Bone marrow (tissue), 2 donors: ENCODE data around the gene BTBD18.
"Not testable (repeated sequence)": the region's sequence is repeated elsewhere in the genome, so short reads cannot be mapped to it uniquely, and the experiment has no call there.

Experiments used
- DNase-seq, 2 donors: peaks; one replicate each; lab custom pipeline; 2025; lab: John Stamatoyannopoulos, UW

The BTBD18 gene

DNA sequence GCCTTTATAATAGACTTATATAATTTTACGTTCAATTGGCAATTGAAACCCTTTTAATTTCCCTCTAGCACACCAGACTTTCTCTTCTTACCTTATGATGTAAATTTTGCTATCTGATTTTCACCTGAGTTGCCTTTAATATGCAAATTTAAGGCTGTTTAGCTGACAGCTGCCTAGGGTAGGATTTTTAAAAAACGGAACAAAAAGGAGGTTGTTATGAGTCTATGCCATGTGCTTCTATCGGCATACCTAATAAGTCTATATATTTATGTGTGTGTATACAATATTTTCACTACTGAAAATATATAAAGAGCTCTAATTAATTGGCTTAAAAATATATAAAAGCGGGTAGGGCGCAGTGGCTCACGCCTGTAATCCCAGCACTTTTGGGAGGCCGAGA is 22.1 kb downstream of the BTBD18 start:
- DNase-seq: no peak

DNA sequence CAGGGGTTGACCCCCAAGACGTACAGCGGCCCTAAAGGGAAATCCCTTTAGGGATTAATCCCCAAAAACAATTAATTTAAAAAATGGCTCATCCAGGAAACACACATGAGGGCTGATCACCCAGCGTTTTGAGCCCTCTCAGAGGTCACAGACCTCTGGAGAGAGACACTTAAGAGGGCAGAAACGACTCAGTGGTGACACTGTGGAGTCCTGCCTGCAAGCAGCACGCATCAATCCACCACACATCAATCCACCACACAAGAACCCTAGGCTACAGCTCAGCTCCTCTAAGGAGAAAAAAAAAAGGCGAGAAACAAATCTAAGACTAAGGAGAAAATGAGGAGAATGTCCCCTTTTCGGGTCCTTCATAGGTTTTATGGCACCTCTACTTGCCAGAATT is 22.8 kb downstream of the BTBD18 start:
- no peak for DNase-seq

GRCh38 chr11:57727185-57727584 is 24.4 kb downstream of the BTBD18 start:
- no peak for DNase-seq

DNA sequence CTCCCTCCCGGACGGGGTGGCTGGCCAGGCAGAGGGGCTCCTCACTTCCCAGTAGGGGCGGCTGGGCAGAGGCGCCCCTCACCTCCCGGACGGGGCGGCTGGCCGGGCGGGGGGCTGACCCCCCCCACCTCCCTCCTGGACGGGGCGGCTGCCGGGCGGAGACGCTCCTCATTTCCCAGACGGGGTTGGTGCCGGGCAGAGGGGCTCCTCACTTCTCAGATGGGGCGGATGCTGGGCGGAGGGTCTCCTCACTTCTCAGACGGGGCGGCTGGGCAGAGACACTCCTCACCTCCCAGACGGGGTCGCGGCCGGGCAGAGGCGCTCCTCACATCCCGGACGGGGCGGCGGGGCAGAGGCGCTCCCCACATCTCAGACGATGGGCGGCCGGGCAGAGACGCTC is 34.9 kb downstream of the BTBD18 start:
- DNase-seq: not testable (repeated sequence)

- no peak for DNase-seq
Measured at GRCh38 chr11:57713835-57714234, 37.8 kb downstream of the BTBD18 start.

DNA sequence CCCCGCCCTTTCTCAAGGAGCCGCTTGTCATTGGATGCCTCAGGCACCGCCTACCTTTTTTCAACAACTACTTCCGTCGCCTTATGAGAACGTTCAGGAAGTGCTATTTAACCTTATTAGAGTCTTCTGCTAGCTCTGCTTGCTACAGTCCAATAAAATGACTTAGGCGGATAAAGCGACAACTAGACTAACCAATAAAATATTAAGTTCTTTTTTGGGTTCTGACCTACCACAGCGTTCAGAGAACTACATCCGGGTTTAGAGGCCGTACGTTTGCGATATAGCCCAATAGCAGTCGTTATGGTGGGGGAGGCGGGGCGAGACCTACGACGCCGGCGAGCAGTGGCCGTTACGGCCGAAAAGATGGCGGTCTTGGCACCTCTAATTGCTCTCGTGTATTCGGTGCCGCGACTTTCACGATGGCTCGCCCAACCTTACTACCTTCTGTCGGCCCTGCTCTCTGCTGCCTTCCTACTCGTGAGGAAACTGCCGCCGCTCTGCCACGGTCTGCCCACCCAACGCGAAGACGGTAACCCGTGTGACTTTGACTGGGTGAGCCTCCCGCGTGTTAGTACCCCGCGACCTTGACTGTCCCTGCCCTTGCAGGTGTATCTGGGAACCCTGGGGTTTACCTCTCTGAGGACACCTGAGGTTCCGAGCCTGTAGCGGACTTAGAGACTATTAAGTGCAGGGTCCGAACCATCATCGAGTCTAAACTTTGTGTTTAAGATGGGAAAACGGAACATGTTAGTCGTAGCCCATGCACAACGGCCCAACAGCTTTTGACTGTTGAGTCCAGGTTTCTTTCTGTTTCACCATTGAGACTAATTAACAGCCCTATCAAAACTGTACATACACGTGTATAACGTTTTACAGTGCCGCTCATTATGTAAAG is 39.1 kb downstream of the BTBD18 start, which contains the start of gene TMX2:
TMX2 (plus strand) TSS at position 338 of the 895 bp plus-strand sequence; CDS start at position 364, 26 bp downstream.
- DNase-seq: peak; percentile 45 to 100

GRCh38 chr11:57711414-57712255 is 40.0 kb downstream of the BTBD18 start, which contains the start of gene MED19:
TSS of gene MED19 (minus strand) at chr11:57712215. CDS start at chr11:57712179, 36 bp downstream.
- peak in 1 of 2 donors; percentile 44 for DNase-seq

- no peak for DNase-seq
Measured at GRCh38 chr11:57709802-57710367, 41.7 kb downstream of the BTBD18 start.

DNA sequence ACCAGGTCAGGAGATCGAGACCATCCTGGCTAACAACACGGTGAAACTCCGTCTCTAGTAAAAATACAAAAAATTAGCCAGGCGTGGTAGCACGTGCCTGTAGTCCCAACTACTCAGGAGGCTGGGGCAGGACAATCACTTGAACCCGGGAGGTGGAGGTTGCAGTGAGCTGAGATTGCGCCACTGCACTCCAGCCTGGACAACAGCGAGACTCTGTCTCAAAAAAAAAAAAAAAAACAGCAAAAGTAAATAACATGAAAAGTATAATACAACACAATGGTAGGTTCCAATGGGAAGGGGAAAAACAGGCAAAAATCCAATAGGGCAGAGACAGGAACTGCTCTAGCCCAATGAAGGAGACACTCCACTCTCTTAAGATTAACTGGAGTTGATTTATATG is 46.2 kb downstream of the BTBD18 start:
- not testable (repeated sequence) for DNase-seq

GRCh38 chr11:57704932-57705331 is 46.7 kb downstream of the BTBD18 start:
- no peak for DNase-seq

- DNase-seq: no peak
Measured at GRCh38 chr11:57703341-57703740, 48.3 kb downstream of the BTBD18 start.

DNA sequence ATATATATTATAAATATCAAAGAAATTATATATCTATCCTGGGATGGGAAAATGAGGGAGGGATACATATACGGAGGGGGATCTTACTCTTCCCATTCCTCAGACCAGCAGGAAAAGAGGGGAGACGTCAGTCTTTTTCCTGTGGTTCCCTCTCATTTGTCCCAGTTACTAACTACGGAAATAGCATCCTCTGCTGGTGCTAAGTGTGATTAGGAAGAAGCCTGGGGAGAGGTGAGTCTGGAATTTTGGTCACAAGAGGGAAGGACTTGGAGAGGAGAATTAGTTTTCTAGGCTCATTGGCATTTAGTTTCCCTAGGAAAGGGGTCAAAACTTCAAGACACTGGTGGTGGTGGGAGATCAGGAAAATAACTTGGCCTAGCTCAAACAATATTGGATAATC is 51.2 kb downstream of the BTBD18 start:
- DNase-seq: no peak

- no peak for DNase-seq
Measured at GRCh38 chr11:57699813-57700212, 51.8 kb downstream of the BTBD18 start.

DNA sequence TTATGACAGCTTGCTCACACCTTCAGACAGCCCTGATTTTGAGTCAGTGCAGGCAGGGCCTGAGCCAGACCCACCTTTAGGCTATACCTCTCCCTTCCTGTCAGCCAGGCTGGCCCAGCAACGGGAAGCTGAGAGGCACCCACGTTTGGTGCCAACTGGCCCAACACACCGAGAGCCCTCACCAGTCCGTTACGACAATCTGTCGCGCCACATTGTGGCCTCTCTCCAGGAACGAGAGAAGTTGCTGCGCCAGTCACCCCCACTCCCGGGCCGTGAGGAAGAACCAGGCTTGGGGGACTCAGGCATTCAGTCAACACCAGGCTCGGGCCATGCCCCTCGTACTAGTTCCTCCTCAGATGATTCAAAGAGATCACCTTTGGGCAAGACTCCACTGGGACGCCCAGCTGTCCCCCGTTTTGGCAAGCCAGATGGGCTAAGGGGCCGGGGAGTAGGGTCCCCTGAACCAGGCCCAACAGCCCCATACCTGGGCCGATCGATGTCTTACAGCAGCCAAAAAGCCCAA is 52.7 kb downstream of the BTBD18 start:
- no peak for DNase-seq
